Suprapubic skin (tissue), 4 donors: ENCODE data around the gene HNRNPA1. TPM values are rescaled to one million over a fixed set of nuclear protein-coding genes. Genes with fewer than 3 reads are reported as not detected.

Source experiments
- DNase-seq, 2 donors: peaks; one replicate each; pipeline ENCODE4 v3.0.0-alpha.2; 2019; ENCODE audit warnings: low spot score in 2 of 2
- H3K27ac ChIP-seq: fragments of 200-600 bp; sonication (generic); one replicate; pipeline ENCODE4 v1.5.1; 2019
- H3K27me3 ChIP-seq: fragments of 200-600 bp; sonication (generic); one replicate; pipeline ENCODE4 v1.5.1; 2019
- H3K36me3 ChIP-seq: fragments of 200-600 bp; sonication (generic); one replicate; pipeline ENCODE4 v1.5.1; 2019
- H3K4me1 ChIP-seq: fragments of 200-600 bp; sonication (generic); one replicate; pipeline ENCODE4 v1.5.1; 2019
- H3K4me3 ChIP-seq: fragments of 200-600 bp; sonication (generic); one replicate; pipeline ENCODE4 v1.5.1; 2019; ENCODE audit warnings: mild to moderate bottlenecking
- H3K9me3 ChIP-seq: fragments of 200-600 bp; sonication (generic); one replicate; pipeline ENCODE4 v1.5.1; 2019
- CTCF ChIP-seq, 2 donors: fragments of 200-600 bp in 1 of 2; fragments of 450-650 bp in 1 of 2; sonication (generic) in 1 of 2; IDR thresholded peaks; one replicate each; pipeline ENCODE4 v1.5.1; 2016 to 2019; ENCODE audit warnings: antibody characterized with exemption in 2 of 2, mild to moderate bottlenecking in 1 of 2, moderate library complexity in 1 of 2
- EP300 ChIP-seq: sonication (generic); formaldehyde crosslinking; IDR thresholded peaks from one replicate; pipeline ENCODE4 v1.6.1; 2017; ENCODE audit warnings: antibody characterized with exemption
- POLR2A ChIP-seq, 2 donors: fragments of 450-650 bp; IDR thresholded peaks; one replicate each; pipeline ENCODE4 v1.6.1; 2017; ENCODE audit warnings: antibody characterized with exemption in 2 of 2, mild to moderate bottlenecking in 2 of 2, moderate library complexity in 2 of 2
- POLR2AphosphoS5 ChIP-seq, 3 donors: sonication (generic); formaldehyde crosslinking; IDR thresholded peaks; one replicate each; pipeline ENCODE4 v1.6.1; 2017; ENCODE audit warnings: antibody characterized with exemption in 3 of 3
- WGBS: methylation state at CpG from one replicate; pipeline ENCODE4 v1.1.5; 2018; 5-methylcytosine and 5-hydroxymethylcytosine counted together
- total RNA-seq, 4 donors: library from RNA; depleted of rRNA; stranded (reverse); fragments of >200 nt; gene quantifications; one replicate each; pipeline ENCODE4 v1.1.0, GENCODE V29; 2016

Gene HNRNPA1
- total RNA-seq, 4 donors from 2014 or later = 331 to 613 (median 394) TPM

- DNase-seq = no peak
- Histone ChIP-seq H3K9me3 (no peaks in the 10 kb centered on the region), H3K27ac (no peak overlapping the region), H3K4me1 (peaks cover 37% of the 10 kb centered on the region), H3K27me3 (no peaks in the 10 kb centered on the region), H3K36me3 (peaks cover 3% of the 10 kb centered on the region), H3K4me3 (no peak overlapping the region)
- TF ChIP-seq CTCF (IDR thresholded peaks at IDR 0.05) (no peak), EP300 (no peak), POLR2AphosphoS5 (IDR thresholded peaks at IDR 0.05) (no peak), POLR2A (IDR thresholded peaks at IDR 0.05) (no peak)
- 34% methylated on average over 4 of the region's 4 CpGs for WGBS
Measured at GRCh38 chr12:54262403-54262925, 18.1 kb upstream of the HNRNPA1 start.

GRCh38 chr12:54265364-54265812 lies 15.1 kb upstream of the HNRNPA1 start:
- H3K36me3 ChIP-seq = no peaks in the 10 kb centered on the region
- no peak overlapping the region for H3K4me3 ChIP-seq
- TF ChIP-seq CTCF (IDR thresholded peaks at IDR 0.05) = no peak
- TF ChIP-seq POLR2A (IDR thresholded peaks at IDR 0.05) = no peak
- TF ChIP-seq POLR2AphosphoS5 (IDR thresholded peaks at IDR 0.05) = no peak
- no peak for DNase-seq
- whole genome bisulfite sequencing = 88% methylated on average over 4 of the region's 4 CpGs
- no peaks in the 10 kb centered on the region for H3K27me3 ChIP-seq
- no peak overlapping the region for H3K27ac ChIP-seq
- H3K4me1 ChIP-seq = peaks cover 12% of the 10 kb centered on the region
- no peaks in the 10 kb centered on the region for H3K9me3 ChIP-seq

GRCh38 chr12:54266852-54267251 lies 13.7 kb upstream of the HNRNPA1 start:
- H3K4me1 ChIP-seq = peaks cover 9% of the 10 kb centered on the region
- DNase-seq = no peak
- WGBS = 80% methylated on average over 2 of the region's 2 CpGs

GRCh38 chr12:54270345-54270744 lies 10.2 kb upstream of the HNRNPA1 start:
- DNase-seq = no peak
- Histone ChIP-seq H3K27me3 (no peaks in the 10 kb centered on the region), H3K27ac (no peak overlapping the region), H3K4me1 (no peaks in the 10 kb centered on the region), H3K9me3 (no peaks in the 10 kb centered on the region), H3K36me3 (peaks cover 8% of the 10 kb centered on the region), H3K4me3 (no peak overlapping the region)
- TF ChIP-seq EP300 = no peak
- TF ChIP-seq CTCF (IDR thresholded peaks at IDR 0.05) = no peak
- TF ChIP-seq POLR2A (IDR thresholded peaks at IDR 0.05) = no peak
- no peak for TF ChIP-seq POLR2AphosphoS5 (IDR thresholded peaks at IDR 0.05)
- WGBS = 90% methylated on average over 2 of the region's 2 CpGs

More at GRCh38 chr12:54266852-54267251, 13.7 kb upstream of the HNRNPA1 start:
- no peaks in the 10 kb centered on the region for H3K36me3 ChIP-seq
- no peak for TF ChIP-seq EP300
- no peak for TF ChIP-seq CTCF (IDR thresholded peaks at IDR 0.05)
- TF ChIP-seq POLR2AphosphoS5 (IDR thresholded peaks at IDR 0.05) = no peak
- TF ChIP-seq POLR2A (IDR thresholded peaks at IDR 0.05) = no peak
- H3K4me3 ChIP-seq = no peak overlapping the region
- no peak overlapping the region for H3K27ac ChIP-seq
- H3K9me3 ChIP-seq = no peaks in the 10 kb centered on the region
- H3K27me3 ChIP-seq = no peaks in the 10 kb centered on the region

- WGBS = 55% methylated on average over 1 of the region's 1 CpG
Measured at GRCh38 chr12:54272214-54272613, 8.3 kb upstream of the HNRNPA1 start.

More at GRCh38 chr12:54272214-54272613, 8.3 kb upstream of the HNRNPA1 start:
- no peaks in the 10 kb centered on the region for H3K9me3 ChIP-seq
- H3K27me3 ChIP-seq = no peaks in the 10 kb centered on the region
- peaks cover under 1% of the 10 kb centered on the region for H3K4me1 ChIP-seq
- no peak for TF ChIP-seq POLR2A (IDR thresholded peaks at IDR 0.05)
- no peak for TF ChIP-seq CTCF (IDR thresholded peaks at IDR 0.05)
- TF ChIP-seq EP300 = no peak
- TF ChIP-seq POLR2AphosphoS5 (IDR thresholded peaks at IDR 0.05) = no peak
- H3K27ac ChIP-seq = no peak overlapping the region
- no peak overlapping the region for H3K4me3 ChIP-seq
- peaks cover 8% of the 10 kb centered on the region for H3K36me3 ChIP-seq
- DNase-seq = no peak
